Stimulated activated CD8-positive, alpha-beta memory T cell treated with anti-CD3 and anti-CD28 coated beads, Interleukin-4, amount 100 ng/mL, for 24 hours (primary cell): ENCODE measurements around the gene PKP4.
"Not testable (repeated sequence)": the region's sequence is repeated elsewhere in the genome, so short reads cannot be mapped to it uniquely, and the experiment has no call there.

Experiments
- DNase-seq: peaks from one replicate; pipeline ENCODE4 v3.0.0-alpha.2; 2020; ENCODE audit warnings: low read depth

Gene PKP4

GRCh38 chr2:158464426-158465281 lies 7.9 kb downstream of the PKP4 start:
- no peak for DNase-seq

GRCh38 chr2:158467248-158467647 lies 10.5 kb downstream of the PKP4 start:
- DNase-seq = no peak

GRCh38 chr2:158472829-158473228 lies 16.1 kb downstream of the PKP4 start:
- DNase-seq = not testable (repeated sequence)

DNA sequence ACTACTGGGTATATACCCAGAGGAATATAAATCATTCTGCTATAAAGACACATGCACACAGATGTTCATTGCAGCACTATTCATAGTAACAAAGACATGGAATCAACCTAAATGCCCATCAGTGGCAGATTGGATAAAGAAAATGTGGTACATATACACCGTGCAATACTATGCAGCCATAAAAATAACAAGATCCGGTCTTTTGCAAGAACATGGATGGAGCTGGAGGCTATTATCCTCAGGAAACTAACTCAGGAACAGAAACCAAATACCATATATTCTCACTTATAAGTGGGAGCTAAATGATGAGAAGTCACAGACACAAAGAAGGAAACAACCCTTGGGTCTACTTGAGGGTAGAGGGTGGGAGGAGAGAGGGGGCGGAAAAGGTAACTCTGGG lies 16.5 kb downstream of the PKP4 start:
- DNase-seq = not testable (repeated sequence)

DNA sequence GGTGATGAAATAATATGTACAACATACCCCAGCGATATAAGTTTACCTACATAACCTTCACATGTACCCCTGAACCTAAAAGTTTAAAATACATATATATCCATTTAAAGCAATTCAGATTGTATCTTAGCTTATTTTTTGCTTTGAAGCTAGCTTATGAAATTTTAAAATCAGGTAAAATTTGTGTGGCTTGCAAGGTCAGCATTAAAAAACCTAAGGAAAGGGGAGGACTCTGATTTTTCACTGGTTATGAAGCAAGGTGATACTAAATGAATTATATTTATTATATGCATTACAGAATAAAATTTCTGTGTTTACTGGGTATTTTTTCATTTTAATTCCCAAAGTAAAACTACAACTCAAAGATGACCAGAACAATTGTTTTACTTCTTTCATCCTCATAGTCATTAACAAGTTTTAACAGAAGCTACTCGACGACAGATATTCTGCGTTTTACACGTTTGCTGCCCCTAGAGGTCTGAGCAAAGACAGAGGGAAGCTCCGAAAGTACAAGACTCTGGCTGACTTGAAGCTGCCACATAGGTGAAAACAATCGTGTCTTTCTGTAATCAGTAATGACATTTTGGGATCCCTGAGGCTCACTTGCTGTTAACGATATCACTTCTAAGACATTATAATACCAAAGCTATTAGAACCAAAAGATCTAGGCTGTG lies 17.1 kb downstream of the PKP4 start:
- no peak for DNase-seq

GRCh38 chr2:158474526-158475011 lies 17.8 kb downstream of the PKP4 start:
- not testable (repeated sequence) for DNase-seq

DNA sequence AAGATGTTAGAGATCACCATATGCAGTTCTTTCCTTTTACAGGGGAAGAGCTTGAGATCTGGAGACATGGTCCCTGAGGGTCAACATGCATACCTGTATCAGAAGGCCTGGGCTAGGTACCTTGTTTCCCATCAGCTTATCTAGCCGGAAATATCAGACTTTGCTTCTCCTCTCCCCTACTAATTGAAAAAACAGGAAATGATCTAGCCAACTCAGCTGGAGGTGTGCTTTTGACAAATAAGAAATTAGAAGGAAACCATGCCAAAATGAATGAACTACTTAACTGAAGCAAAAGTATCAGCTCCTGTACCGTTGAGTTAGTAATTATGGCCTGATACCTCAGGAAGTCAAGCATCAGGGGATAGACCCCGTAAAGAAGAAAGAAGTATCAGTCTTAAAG lies 20.4 kb downstream of the PKP4 start:
- DNase-seq = no peak

DNA sequence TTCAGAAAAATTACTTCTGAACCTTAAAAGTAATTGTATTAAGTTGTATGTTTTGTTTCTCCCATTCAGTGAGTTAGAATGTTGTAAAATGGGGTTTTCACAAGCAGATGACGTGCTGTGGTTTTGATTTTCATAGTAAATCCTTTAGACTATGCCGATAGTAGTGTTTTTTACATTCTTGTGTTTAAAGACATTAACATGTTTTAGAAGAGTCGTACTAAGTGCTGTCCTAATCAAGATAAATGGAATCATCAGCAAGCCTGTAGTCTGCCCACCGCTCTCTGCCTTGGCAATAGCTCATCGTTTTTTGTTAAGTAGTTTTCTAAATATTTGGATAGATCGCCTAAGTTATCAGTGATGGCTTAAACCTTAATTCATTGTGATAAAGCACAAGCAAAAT lies 21.5 kb downstream of the PKP4 start:
- no peak for DNase-seq

DNA sequence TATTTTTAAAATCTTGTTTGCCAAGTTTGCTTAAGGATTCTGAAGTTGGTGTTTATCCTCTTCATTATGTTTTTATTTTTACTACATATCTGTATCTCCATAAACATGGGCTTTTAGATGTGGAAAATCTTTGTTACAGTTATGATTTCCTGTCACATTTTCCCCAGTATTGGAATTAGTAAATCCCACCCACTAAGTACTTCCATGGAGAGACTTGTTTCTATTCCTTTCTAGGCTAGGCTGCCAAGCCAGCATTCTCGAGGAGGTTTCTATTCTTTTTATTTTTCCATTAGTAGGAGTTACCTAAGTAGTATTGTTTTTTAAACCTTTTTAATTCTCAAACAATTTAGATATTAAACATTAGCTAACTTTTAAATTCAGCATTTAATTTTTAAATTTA lies 22.1 kb downstream of the PKP4 start:
- no peak for DNase-seq

- no peak for DNase-seq
Measured at GRCh38 chr2:158481116-158481515, 24.4 kb downstream of the PKP4 start.

DNA sequence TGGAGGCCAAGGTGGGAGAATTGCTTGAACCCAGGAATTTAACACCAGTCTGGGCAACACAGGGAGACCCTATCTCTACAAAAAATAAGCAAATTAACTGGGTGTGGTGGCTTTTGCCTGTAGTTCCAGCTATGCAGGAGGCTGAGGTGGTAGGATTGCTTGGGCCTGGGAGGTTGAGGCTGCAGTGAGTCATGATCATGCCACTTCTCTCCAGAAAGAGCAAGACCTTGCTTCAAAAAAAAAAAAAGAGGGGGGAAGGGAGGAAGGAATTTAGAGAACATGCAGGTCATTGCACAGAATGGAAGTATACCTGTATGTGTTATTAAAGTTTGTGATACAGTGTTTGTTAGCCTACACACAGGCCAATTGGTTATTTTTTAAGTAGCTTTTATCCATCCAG lies 25.8 kb downstream of the PKP4 start:
- DNase-seq = no peak

DNA sequence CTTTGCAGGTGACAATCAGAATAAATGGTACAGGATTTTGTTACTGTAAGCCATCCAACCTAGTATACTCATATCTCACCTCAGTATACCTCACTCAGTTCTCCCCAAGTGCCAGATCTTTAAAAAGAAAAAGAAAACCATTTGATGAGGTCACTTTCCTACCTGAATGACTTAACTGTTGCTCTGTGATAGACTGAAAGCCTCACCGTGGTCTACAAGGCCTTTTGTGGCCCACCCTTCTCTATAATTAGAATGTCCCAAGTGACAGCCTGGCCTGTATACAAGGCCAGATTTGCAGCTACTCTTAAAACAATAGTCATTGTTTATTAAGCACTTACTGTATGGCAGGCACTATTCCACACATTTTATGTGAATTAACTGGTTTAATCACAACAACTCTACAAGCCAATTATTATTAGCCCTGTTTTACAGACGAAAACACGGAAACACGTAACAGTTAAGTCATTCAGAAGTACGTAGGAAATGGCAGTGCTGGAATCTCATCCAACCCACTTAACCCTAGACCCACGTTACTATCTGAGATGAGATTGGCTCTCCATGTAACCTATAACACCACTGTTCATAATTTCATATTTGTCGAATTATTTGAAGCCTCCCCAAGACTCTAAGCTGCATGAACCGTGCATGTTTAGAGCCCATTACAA lies 28.3 kb downstream of the PKP4 start:
- DNase-seq = no peak

GRCh38 chr2:158486150-158486969 lies 29.6 kb downstream of the PKP4 start:
- no peak for DNase-seq

- DNase-seq = no peak
Measured at GRCh38 chr2:158486970-158487325, 30.2 kb downstream of the PKP4 start.

DNA sequence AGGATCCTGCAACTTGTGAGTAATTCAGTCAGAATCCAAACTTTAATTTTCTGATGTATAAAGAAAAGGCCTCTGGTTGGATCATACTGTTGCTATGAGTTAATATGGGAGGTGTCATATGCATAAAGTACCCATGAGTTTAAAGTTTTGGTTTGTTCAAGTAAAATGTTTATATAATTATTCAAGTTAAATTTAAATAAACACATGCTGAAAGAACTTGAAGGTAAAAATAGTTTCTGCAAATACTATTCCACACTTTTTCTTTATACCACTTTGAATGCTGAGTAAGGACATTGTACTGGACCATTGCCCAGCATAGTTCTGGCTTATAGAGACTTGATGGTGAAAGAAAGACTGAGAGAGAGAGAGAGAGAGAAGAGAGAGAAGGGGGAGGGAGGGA lies 30.7 kb downstream of the PKP4 start:
- no peak for DNase-seq

DNA sequence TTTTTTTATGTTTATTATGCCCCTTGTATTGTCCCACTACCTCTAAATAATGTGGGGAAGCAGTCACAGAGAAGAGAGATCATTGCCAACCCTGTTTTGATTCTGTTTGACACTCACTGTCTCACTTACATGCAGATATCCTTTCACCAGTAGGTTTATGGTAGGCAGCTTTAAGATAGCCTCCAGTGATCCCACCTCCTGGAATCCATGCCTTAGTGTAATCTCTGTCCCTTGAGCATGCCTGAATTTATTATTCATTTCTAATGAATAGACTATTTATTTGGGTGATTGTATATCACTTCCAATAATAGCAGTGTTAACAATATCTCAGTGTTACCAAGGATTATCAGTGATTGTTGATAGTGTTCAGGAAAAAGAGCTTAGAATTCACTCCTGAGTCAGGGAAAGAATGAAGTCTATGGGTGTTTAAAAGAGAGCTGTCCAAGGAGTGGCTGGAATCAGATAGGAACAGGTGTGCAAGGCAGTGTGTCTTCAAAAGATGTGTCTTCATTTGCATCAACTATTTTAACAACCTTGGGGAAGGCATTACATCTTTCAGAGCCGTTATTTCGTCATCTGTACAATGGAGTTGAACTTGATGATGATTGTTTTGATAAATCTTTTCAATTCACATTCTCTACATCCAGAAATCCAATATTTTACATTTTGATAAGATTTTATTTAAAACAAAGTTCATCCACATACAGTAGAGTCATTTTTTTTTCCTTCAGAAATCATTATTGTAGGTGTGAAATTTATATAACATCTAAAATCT lies 31.9 kb downstream of the PKP4 start:
- no peak for DNase-seq

DNA sequence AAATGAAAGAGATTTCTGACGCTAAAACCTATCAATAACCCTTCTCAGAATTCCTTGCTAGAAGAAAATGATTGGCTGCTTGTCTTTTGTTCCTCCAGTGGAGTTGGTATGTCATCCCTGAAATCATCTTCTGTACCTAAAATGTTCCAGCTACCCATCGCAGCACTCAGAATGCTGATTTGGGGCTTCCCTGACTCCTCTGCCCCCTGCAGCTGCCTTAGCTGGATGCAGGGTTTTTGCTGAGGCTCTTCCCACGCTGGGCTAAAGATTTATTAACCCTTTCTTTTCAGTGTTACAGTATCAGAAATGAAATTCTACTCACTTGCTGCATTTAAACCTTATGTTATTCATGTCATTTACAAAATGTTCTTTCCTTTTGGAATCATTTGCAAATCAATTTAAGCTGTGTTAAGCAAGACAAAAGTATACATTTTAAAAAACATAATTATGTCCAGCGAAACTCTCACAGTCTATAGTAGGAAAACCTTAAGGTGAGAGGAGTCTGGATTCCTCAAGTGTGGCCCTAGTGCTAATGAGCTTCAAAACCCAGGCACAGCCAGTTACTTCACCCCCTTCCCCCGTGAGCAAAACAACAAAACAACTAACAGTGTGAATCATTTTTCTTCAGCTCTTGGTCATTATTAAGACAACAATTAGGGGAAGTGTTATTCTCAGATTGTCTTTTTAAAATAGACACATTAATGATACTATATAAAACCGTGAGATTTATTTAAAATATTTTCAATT lies 32.8 kb downstream of the PKP4 start:
- DNase-seq = no peak

DNA sequence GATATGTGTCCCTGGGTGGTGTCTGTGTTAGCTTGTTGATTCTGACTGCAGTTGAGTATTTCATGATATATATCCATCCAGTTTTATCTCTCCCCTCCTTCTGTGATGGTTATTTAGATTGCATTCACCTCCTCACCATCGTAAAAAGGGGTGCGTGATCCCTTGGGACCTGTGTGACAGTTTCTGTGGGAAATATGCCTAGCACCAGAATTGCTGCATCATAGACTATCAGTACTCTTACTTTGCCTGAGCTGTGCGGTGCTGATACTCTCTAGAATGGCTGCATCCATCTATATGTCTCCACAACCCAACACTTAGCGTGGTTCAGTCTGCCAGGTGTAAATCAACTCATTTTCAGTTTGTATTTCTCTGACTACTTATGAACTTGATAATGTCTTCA lies 34.3 kb downstream of the PKP4 start:
- no peak for DNase-seq

DNA sequence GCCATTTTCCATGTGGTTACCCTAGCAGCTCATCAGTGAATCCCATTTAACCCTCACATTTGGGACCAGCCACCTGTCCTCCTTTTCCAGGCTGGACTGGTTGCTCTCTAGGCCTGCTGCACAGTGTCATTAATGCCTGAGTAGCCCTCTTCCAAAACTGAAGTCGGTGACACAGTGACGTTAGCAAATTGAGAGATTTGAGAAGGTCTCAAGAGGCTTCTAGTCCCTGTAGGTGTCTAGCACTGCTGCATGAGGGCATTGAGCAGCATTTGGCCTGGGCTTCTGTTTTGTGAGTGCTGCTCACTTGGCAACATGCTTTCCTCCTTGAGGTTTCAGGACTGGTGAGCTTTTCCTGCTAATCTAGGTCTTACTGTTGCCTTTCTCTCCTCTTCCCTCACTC lies 36.7 kb downstream of the PKP4 start:
- DNase-seq = no peak

DNA sequence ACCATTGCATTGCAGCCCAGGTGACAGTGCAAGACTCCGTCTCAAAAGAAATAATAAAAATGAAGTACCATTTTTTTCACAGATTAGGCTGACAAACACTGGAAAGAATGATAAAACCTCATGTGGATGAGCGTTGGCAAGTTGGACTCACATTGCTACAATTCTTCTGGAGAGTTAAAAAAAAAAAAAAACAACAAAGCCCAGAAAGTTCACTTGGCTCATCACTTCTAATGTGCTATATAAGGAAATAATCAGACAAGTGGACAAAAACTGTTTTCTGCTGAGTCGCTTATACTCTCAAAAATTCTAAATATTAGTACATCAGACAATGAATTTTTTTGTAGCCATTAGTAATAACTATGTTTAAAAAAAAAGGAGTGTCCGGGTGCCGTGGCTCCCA lies 38.4 kb downstream of the PKP4 start:
- DNase-seq = no peak

- no peak for DNase-seq
Measured at GRCh38 chr2:158496986-158497385, 40.2 kb downstream of the PKP4 start.
